HFFc6 (cell line): ENCODE data around the gene INVS. TPM values are rescaled to one million over a fixed set of nuclear protein-coding genes. Genes with fewer than 3 reads are reported as not detected.

Experiments used
- DNase-seq: peaks from one replicate; pipeline ENCODE4 v3.0.0-alpha.2; 2018
- H3K27ac Mint-ChIP-seq: 2 replicates; pipeline ENCODE4 v1.8.0; 2020; ENCODE audit warnings: mild to moderate bottlenecking, mixed read lengths
- H3K27me3 Mint-ChIP-seq: 2 replicates; pipeline ENCODE4 v1.8.0; 2021; ENCODE audit warnings: mild to moderate bottlenecking, moderate library complexity, mixed read lengths; ENCODE audit not compliant: insufficient read depth
- H3K36me3 Mint-ChIP-seq: 2 replicates; pipeline ENCODE4 v1.8.0; 2021; ENCODE audit warnings: low read depth, mixed read lengths
- H3K4me1 Mint-ChIP-seq: 2 replicates; pipeline ENCODE4 v1.8.0; 2020; ENCODE audit warnings: low read depth, mixed read lengths
- H3K4me3 Mint-ChIP-seq: 2 replicates; pipeline ENCODE4 v1.8.0; 2020; ENCODE audit warnings: mild to moderate bottlenecking, moderate library complexity, mixed read lengths
- H3K9me3 Mint-ChIP-seq: 2 replicates; pipeline ENCODE4 v1.8.0; 2020; ENCODE audit warnings: mild to moderate bottlenecking, mixed read lengths
- CTCF ChIP-seq: fragments of 200-600 bp; sonication (generic); IDR thresholded peaks from 2 replicates; pipeline ENCODE4 v1.5.0; 2021; ENCODE audit warnings: antibody characterized with exemption, mild to moderate bottlenecking
- total RNA-seq, 6 experiments: library from RNA; stranded (reverse); fragmentation: NEBNext Ultra II Directional; extraction: Animal tissue kit (Norgen Biotek cat#: 25700); gene quantifications; 2 replicates in 1 of 6; 3 replicates in 5 of 6; pipeline ENCODE4 v1.2.3, GENCODE V29; 2021

The INVS gene
- total RNA-seq, 6 experiments from 2014 or later, result 13.5 to 16.5 (median 14.6) TPM

- H3K9me3 Mint-ChIP-seq, result no peaks in the 10 kb centered on the region
- no peak overlapping the region for H3K27ac Mint-ChIP-seq
- DNase-seq, result peak; percentile 43
- peak; percentile 91 for TF ChIP-seq CTCF
- H3K4me1 Mint-ChIP-seq, result peaks cover 13% of the 10 kb centered on the region
- H3K36me3 Mint-ChIP-seq, result no peaks in the 10 kb centered on the region
- H3K4me3 Mint-ChIP-seq, result no peak overlapping the region
- no peaks in the 10 kb centered on the region for H3K27me3 Mint-ChIP-seq
Measured at GRCh38 chr9:100216178-100216787, 117.2 kb downstream of the INVS start.

DNA sequence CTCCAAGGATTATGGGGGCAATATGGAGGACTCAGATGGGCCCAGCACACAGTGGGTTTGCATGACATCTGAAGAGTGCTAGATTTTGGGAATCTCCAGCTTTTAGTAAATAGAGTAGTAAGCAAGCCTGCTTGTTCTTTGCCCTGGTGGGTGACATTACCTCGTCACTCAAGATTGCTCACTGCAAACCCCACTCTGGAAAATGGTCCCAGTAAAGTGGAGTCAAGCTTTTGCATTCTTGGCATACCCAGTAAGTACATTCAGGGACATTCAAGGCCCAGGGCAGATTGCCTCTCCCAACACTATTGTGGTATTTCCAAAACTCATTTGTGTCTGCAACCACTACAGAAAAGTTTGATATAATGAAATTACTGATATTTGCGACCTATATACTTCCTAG lies 118.5 kb downstream of the INVS start:
- Mint-ChIP-seq H3K27ac (no peak overlapping the region), H3K4me1 (peaks cover 16% of the 10 kb centered on the region), H3K9me3 (no peaks in the 10 kb centered on the region), H3K4me3 (no peak overlapping the region), H3K36me3 (no peaks in the 10 kb centered on the region), H3K27me3 (no peaks in the 10 kb centered on the region)
- no peak for TF ChIP-seq CTCF
- no peak for DNase-seq

DNA sequence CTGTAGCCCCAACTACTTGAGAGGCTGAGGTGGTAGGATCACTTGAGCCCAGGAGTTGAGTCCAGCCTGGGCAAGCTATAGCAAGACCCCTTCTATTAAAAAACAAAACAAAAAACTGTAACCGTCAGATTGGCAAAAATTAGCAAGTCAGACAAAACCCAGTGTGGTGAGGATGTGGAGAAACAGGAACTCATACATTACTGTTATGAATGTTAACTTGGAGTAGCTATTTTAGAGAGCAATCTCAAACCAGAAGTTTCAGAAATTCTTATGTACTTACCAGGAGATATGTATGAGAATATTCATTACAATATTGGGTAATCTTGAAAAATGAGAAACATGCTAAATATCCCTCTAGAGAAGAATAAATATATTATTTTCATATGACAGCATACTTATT lies 120.3 kb downstream of the INVS start:
- H3K27ac Mint-ChIP-seq, result no peak overlapping the region
- no peaks in the 10 kb centered on the region for H3K9me3 Mint-ChIP-seq
- TF ChIP-seq CTCF, result no peak
- H3K4me1 Mint-ChIP-seq, result peaks cover 6% of the 10 kb centered on the region
- no peaks in the 10 kb centered on the region for H3K27me3 Mint-ChIP-seq
- no peak for DNase-seq
- H3K4me3 Mint-ChIP-seq, result no peak overlapping the region
- no peaks in the 10 kb centered on the region for H3K36me3 Mint-ChIP-seq

DNA sequence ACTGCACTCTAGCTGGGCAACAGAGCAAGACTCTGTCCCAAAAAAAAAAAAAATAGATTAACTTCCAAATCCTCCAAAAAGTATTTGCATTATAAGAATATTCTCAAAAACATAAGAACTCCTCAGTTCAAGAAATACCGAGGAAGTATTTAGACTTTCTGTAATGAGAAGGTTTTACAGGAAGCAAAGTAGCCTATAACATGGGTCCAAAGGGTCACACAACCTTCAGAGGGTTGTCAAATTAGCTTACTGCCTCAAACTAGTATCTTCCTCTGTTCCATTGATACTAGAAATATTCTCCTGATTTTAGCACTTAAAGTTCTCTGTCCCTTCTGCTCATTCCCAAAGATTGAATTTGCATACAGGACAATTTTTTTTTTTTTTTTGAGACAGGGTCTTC lies 121.9 kb downstream of the INVS start:
- Mint-ChIP-seq H3K4me3 (no peak overlapping the region), H3K9me3 (no peaks in the 10 kb centered on the region), H3K36me3 (no peaks in the 10 kb centered on the region; the same call in 1 of the 2 replicates), H3K27me3 (no peaks in the 10 kb centered on the region), H3K27ac (no peak overlapping the region), H3K4me1 (peaks cover 6% of the 10 kb centered on the region)
- no peak for DNase-seq
- TF ChIP-seq CTCF, result no peak

GRCh38 chr9:100221538-100221937 lies 122.5 kb downstream of the INVS start:
- H3K27ac Mint-ChIP-seq, result no peak overlapping the region
- no peaks in the 10 kb centered on the region for H3K9me3 Mint-ChIP-seq
- DNase-seq, result no peak
- no peak overlapping the region for H3K4me3 Mint-ChIP-seq
- H3K36me3 Mint-ChIP-seq, result no peaks in the 10 kb centered on the region; the same call in 1 of the 2 replicates
- peaks cover 6% of the 10 kb centered on the region for H3K4me1 Mint-ChIP-seq
- no peaks in the 10 kb centered on the region for H3K27me3 Mint-ChIP-seq
- TF ChIP-seq CTCF, result no peak
